ENCODE data around the gene ROBO1.

ROBO1 gene

GRCh38 chr3:78823859-78824258 lies 943.9 kb downstream of the ROBO1 start:
- DNase-seq, result no peak

- no peak for DNase-seq
Observed at GRCh38 chr3:78823434-78823833, 944.4 kb downstream of the ROBO1 start.

GRCh38 chr3:78822726-78823125 lies 945.1 kb downstream of the ROBO1 start:
- no peak for DNase-seq

GRCh38 chr3:78820542-78820941 lies 947.3 kb downstream of the ROBO1 start:
- no peak for DNase-seq

- no peak for DNase-seq
Observed at GRCh38 chr3:78818161-78818985, 949.4 kb downstream of the ROBO1 start.

- DNase-seq, result no peak
Observed at GRCh38 chr3:78814893-78815562, 952.8 kb downstream of the ROBO1 start.

GRCh38 chr3:78812166-78812565 lies 955.6 kb downstream of the ROBO1 start:
- no peak for DNase-seq

GRCh38 chr3:78809966-78810365 lies 957.8 kb downstream of the ROBO1 start:
- no peak for DNase-seq

- DNase-seq, result no peak
Observed at GRCh38 chr3:78804251-78805037, 963.4 kb downstream of the ROBO1 start.

GRCh38 chr3:78802562-78802930 lies 965.3 kb downstream of the ROBO1 start:
- DNase-seq, result no peak

- DNase-seq, result no peak
Observed at GRCh38 chr3:78801926-78802561, 965.8 kb downstream of the ROBO1 start.

- DNase-seq, result no peak
Observed at GRCh38 chr3:78799681-78800080, 968.1 kb downstream of the ROBO1 start.

GRCh38 chr3:78798266-78798832 lies 969.4 kb downstream of the ROBO1 start:
- no peak for DNase-seq

GRCh38 chr3:78794431-78794830 lies 973.4 kb downstream of the ROBO1 start:
- DNase-seq, result no peak

- DNase-seq, result no peak
Observed at GRCh38 chr3:78792733-78793132, 975.1 kb downstream of the ROBO1 start.

- peak in 1 of 2 experiments; percentile 40 for DNase-seq
Observed at GRCh38 chr3:78792212-78792611, 975.6 kb downstream of the ROBO1 start.

GRCh38 chr3:78791753-78792152 lies 976.0 kb downstream of the ROBO1 start:
- peak; percentile 68 to 88 for DNase-seq

GRCh38 chr3:78788839-78789238 lies 979.0 kb downstream of the ROBO1 start:
- DNase-seq, result no peak

GRCh38 chr3:78785004-78785403 lies 982.8 kb downstream of the ROBO1 start:
- DNase-seq, result peak in 1 of 2 experiments; percentile 60

GRCh38 chr3:78781351-78781750 lies 986.4 kb downstream of the ROBO1 start:
- no peak for DNase-seq

- DNase-seq, result peak; percentile 54 to 86
Observed at GRCh38 chr3:78765671-78766485, 1001.9 kb downstream of the ROBO1 start.

- no peak for DNase-seq
Observed at GRCh38 chr3:78764634-78765033, 1003.2 kb downstream of the ROBO1 start.

Data from NCI-H2081 (cell line).